ENCODE data around the gene ACOX1. TPM values are rescaled to one million over a fixed set of nuclear protein-coding genes. Genes with fewer than 3 reads are reported as not detected.

Gene ACOX1
- total RNA-seq, 8 experiments from 2014 or later, result 14.6 to 106 (median 32.4) TPM

DNA sequence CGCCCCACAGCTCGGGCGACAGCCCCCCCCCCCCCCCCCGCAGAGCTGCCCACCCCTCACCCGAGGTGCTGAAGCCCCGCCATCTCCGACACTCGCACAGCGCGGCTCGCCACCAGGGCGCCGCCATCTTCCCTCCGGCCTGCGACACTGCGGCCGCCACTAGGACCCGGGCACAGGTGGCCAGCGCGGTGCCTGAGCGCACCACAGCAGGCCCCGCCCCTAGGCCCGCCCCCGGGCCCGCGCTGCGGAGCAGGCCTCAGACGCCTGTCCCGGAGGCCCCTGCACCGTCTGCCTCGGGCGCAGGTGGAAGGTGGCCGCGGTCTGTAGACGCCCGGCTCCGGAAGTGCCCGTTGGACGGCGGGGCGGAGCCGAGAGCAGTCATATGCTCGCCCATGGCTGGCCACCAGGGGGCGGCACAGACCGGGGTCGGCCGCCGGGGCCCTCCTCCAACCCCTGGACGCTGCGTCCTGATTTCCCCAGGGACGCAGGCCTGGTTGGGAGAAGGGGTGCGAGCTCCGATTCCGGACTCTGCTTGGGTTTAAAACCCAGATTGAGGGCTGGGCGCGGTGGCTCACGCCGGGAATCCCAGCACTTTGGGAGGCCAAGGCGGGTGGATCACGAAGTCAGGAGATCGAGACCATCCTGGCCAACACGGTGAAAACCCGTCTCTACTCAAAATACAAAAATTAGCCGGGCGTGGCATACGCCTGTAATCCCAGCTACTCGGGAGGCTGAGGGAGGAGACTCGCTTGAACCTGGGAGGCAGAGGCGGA, 74.0 kb downstream of the ACOX1 start, which contains the start of gene MRPL38:
Gene MRPL38, minus strand, starts transcription at position 136 of the 773 bp plus-strand sequence. Its CDS starts 9 bp downstream, at position 127.
- ATAC-seq (replicated peaks in 6 of 8), result peak; percentile 88 to 97 (median 97)
- Histone ChIP-seq H3K27ac (peak within 1 kb of the TSS; percentile 54 to 76), H3K4me1 (replicated peaks in 1 of 2) (peaks cover 9 to 11% of the 10 kb centered on the region in 2 donors), H3K4me3 (peak within 1 kb of the TSS; percentile 58 to 93 (median 69))
- in situ Hi-C loops (cut with MboI; ENCODE audit: low pct_unique_long_range_greater_than_20kb in 2 of 9, low sequenced_read_pairs in 9 of 9, unreplicated experiment in 9 of 9), result loop anchor here in 1 of 9 experiments (25.0 kb wide), 1 partner anchor 382 kb away; no protein-coding TSS in a partner anchor
- 0 to 55% (median 30%) methylated on average over 2 to 16 of the region's 69 CpGs; no CpG with 5 or more reads in 5 of the 10 experiments for WGBS, 10 experiments

DNA sequence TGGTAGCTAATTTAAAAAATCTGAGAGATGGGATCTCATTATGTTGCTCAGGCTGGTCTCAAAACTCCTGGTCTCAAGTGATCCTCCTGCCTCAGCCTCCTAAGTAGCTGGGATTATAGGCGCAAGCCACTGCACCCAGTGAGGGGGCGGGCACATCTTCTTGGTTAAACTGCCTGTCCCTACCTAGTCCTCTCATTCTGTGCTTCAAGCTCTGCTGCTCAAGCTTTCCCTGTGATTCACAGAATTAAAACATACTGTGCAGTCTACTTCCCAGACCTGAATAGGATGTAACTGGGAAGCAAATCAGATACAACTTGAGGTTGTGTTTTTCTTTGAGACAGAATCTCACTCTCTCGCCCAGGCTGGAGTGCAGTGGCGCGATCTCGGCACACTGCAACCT, 76.6 kb downstream of the ACOX1 start:
- Histone ChIP-seq H3K4me1 (replicated peaks in 1 of 2) (peaks cover 10 to 13% of the 10 kb centered on the region in 2 donors), H3K27ac (no peak overlapping the region), H3K4me3 (no peak overlapping the region)
- WGBS, 10 experiments, result 89 to 100% (median 100%) methylated on average over 2 to 5 of the region's 6 CpGs; no CpG with 5 or more reads in 5 of the 10 experiments
- no peak for ATAC-seq (replicated peaks in 6 of 8)
- in situ Hi-C loops (cut with MboI; ENCODE audit: low pct_unique_long_range_greater_than_20kb in 2 of 9, low sequenced_read_pairs in 9 of 9, unreplicated experiment in 9 of 9), result loop anchor here in 1 of 9 experiments (25.0 kb wide), 1 partner anchor 385 kb away; no protein-coding TSS in a partner anchor

DNA sequence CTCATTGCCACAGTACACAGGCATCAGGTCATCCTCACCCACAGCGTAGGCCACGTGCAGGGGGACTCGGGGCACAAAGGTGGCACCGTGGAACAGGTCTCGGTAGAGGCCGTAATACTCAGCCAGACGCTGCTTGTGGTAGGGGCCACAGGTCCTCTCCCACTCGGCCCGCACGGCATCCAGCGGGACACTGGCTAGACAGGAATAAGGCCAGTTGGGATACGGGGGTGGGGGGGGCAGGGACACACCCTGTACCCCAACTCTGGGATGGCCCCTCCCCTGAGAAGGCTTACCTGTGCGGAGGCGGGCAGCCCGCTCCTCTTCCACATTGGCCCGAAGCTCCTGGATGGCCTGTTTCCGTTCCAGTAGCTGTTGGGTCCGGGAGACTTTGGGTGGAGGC, 77.2 kb downstream of the ACOX1 start:
- ATAC-seq (replicated peaks in 6 of 8), result no peak
- in situ Hi-C loops (cut with MboI; ENCODE audit: low pct_unique_long_range_greater_than_20kb in 2 of 9, low sequenced_read_pairs in 9 of 9, unreplicated experiment in 9 of 9), result loop anchor here in 1 of 9 experiments (25.0 kb wide), 1 partner anchor 386 kb away; no protein-coding TSS in a partner anchor
- peaks cover 15 to 17% of the 10 kb centered on the region in 2 donors for H3K4me1 ChIP-seq (replicated peaks in 1 of 2)
- WGBS, 10 experiments, result 83 to 100% (median 90%) methylated on average over 1 to 4 of the region's 18 CpGs; no CpG with 5 or more reads in 6 of the 10 experiments
- no peak overlapping the region for H3K4me3 ChIP-seq
- no peak overlapping the region for H3K27ac ChIP-seq

GRCh38 chr17:75900691-75901533, 78.1 kb downstream of the ACOX1 start:
- 80 to 100% (median 100%) methylated on average over 1 to 4 of the region's 13 CpGs; no CpG with 5 or more reads in 3 of the 10 experiments for WGBS, 10 experiments
- in situ Hi-C loops (cut with MboI; ENCODE audit: low pct_unique_long_range_greater_than_20kb in 2 of 9, low sequenced_read_pairs in 9 of 9, unreplicated experiment in 9 of 9), result loop anchor here in 1 of 9 experiments (25.0 kb wide), 1 partner anchor 386 kb away; no protein-coding TSS in a partner anchor

GRCh38 chr17:75899767-75900468, 79.0 kb downstream of the ACOX1 start:
- peaks cover 21 to 25% of the 10 kb centered on the region in 2 donors for H3K4me1 ChIP-seq (replicated peaks in 1 of 2)
- H3K27ac ChIP-seq, result no peak overlapping the region
- H3K4me3 ChIP-seq, result no peak overlapping the region
- 80 to 100% (median 90%) methylated on average over 1 to 12 of the region's 23 CpGs; no CpG with 5 or more reads in 1 of the 10 experiments for WGBS, 10 experiments
- ATAC-seq (replicated peaks in 6 of 8), result no peak
- in situ Hi-C loops (cut with MboI; ENCODE audit: low pct_unique_long_range_greater_than_20kb in 2 of 9, low sequenced_read_pairs in 9 of 9, unreplicated experiment in 9 of 9), result loop anchor here in 1 of 9 experiments (25.0 kb wide), 1 partner anchor 387 kb away; no protein-coding TSS in a partner anchor

More at GRCh38 chr17:75900691-75901533, 78.1 kb downstream of the ACOX1 start:
- Histone ChIP-seq H3K4me1 (replicated peaks in 1 of 2) (peaks cover 16 to 18% of the 10 kb centered on the region in 2 donors), H3K27ac (no peak overlapping the region), H3K4me3 (no peak overlapping the region)
- no peak for ATAC-seq (replicated peaks in 6 of 8)

DNA sequence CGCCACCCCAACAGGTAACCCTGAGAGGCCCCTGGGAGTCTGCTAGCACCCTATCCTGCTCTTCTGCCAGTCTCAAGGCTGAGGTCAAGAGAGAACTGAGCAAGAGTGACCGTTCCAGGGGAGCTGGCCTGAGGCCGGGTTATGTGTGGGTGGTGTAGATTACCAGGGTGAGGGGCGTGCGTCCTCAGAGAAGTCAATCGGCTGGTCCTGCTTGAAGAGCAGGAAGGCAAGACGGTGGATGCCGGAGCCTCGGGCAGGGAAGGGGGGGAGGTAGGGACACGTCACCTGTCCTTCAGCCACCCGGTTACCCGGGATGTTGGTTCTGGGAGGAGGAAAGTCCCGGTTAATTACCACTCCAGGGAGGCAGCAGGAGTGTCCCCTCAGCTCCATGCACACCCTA, 79.6 kb downstream of the ACOX1 start:
- 100% methylated on average over 1 of the region's 13 CpGs; no CpG with 5 or more reads in 9 of the 10 experiments for WGBS, 10 experiments
- Histone ChIP-seq H3K4me3 (no peak overlapping the region), H3K4me1 (replicated peaks in 1 of 2) (peaks cover 24 to 30% of the 10 kb centered on the region in 2 donors), H3K27ac (no peak overlapping the region)
- ATAC-seq (replicated peaks in 6 of 8), result no peak
- in situ Hi-C loops (cut with MboI; ENCODE audit: low pct_unique_long_range_greater_than_20kb in 2 of 9, low sequenced_read_pairs in 9 of 9, unreplicated experiment in 9 of 9), result no loop called here

- Histone ChIP-seq H3K4me1 (replicated peaks in 1 of 2) (peaks cover 21 to 30% of the 10 kb centered on the region in 2 donors), H3K27ac (no peak overlapping the region), H3K4me3 (no peak overlapping the region)
- no peak for ATAC-seq (replicated peaks in 6 of 8)
- 90% methylated on average over 2 of the region's 16 CpGs; no CpG with 5 or more reads in 9 of the 10 experiments for WGBS, 10 experiments
- in situ Hi-C loops (cut with MboI; ENCODE audit: low pct_unique_long_range_greater_than_20kb in 2 of 9, low sequenced_read_pairs in 9 of 9, unreplicated experiment in 9 of 9), result no loop called here
Measured at GRCh38 chr17:75898791-75899190, 80.2 kb downstream of the ACOX1 start.

- in situ Hi-C loops (cut with MboI; ENCODE audit: low pct_unique_long_range_greater_than_20kb in 2 of 9, low sequenced_read_pairs in 9 of 9, unreplicated experiment in 9 of 9), result no loop called here
Measured at GRCh38 chr17:75898065-75898464, 80.9 kb downstream of the ACOX1 start.

DNA sequence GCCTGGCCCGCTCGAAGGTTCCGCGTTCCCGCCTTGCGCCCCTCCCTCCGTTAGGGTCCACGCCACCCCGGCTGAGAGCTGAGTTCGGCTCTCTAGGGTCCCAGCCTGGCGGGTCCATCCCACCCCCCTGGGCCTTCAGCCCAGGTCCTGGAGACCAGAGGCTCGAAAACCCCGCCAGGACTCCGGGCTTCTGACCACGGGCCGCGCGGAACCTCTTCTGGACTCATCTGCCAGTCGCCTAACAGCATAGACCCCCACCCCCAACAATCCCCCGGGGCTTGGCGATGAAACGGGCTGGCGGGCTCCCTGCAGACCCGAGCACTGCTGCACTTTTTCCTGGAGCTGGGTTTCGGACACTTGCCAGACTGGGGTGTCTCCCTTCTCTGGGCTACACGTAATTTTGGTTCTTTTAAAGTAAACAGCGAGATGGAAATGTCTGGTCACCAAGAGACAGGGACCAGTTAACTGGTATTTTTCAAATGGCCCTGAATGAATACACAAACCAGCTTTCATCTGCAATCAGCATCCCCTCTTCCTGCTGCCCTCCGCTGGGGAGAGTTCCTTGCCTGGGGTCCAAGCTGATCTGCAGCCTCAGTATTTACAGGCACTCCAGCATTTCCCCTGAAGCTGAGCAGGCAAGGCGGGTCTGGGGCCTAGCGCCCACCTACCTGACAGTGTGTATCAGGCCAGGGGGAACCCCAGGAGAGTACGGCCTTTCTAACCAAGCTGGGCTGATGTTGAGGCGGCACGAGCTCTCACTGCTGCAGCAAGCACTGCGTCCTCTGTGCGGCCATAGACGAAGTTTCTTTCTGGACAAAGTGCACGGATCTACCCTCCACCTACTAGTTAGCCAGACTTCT, 81.6 kb downstream of the ACOX1 start:
- 60 to 90% (median 80%) methylated on average over 1 to 16 of the region's 37 CpGs; no CpG with 5 or more reads in 2 of the 10 experiments for WGBS, 10 experiments
- H3K27ac ChIP-seq, result peak overlapping the region; percentile 90 to 95
- H3K4me3 ChIP-seq, result peak overlapping the region; percentile 43 to 86 (median 58)
- peaks cover 18 to 23% of the 10 kb centered on the region in 2 donors for H3K4me1 ChIP-seq (replicated peaks in 1 of 2)
- ATAC-seq (replicated peaks in 6 of 8), result no peak
- in situ Hi-C loops (cut with MboI; ENCODE audit: low pct_unique_long_range_greater_than_20kb in 2 of 9, low sequenced_read_pairs in 9 of 9, unreplicated experiment in 9 of 9), result no loop called here

More at GRCh38 chr17:75898065-75898464, 80.9 kb downstream of the ACOX1 start:
- H3K27ac ChIP-seq, result no peak overlapping the region
- peaks cover 18 to 23% of the 10 kb centered on the region in 2 donors for H3K4me1 ChIP-seq (replicated peaks in 1 of 2)
- no peak for ATAC-seq (replicated peaks in 6 of 8)
- 80 to 93% (median 91%) methylated on average over 2 to 4 of the region's 8 CpGs; no CpG with 5 or more reads in 5 of the 10 experiments for WGBS, 10 experiments
- no peak overlapping the region for H3K4me3 ChIP-seq

DNA sequence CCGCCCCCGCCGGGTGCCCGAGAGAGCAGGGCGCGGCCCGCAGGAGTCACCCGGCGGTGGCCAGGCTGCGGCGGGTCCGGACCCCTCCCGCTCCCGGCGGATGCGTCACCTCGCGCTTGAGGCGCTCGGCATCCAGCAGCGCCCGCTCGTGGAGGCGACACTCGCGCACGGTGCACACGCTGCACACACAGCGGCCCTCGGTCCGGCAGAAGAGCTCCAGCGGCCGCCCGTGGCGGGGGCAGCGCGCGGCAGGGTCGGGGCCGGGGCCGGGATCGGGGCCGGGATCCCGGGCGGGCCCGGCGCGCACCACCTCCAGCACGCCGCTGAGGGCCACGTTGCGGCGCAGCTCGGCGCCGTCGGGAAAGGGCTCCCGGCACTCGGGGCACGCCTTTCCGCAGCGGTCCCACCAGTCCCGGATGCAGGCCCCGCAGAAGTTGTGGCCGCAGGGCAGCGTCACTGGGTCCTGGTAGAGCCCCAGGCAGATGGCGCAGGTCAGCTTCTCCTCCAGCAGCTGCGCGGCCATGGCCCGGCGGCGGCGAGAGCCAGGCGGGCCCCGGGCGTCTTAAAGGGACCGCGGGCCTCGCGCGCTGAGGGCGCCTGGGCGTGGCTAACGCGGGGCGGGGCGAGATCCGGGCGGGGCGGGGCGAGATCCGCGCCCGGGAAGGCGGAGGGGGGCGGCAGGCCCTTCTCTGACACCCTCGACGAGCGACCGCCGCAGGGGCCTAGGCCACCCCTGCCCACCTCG, 82.4 kb downstream of the ACOX1 start, which contains the start of gene TRIM65:
Gene TRIM65, minus strand, starts transcription at position 537 of the 745 bp plus-strand sequence. Its CDS starts 14 bp downstream, at position 523.
- WGBS, 10 experiments, result no CpG with 5 or more reads among the region's 102 CpGs
- peak; percentile 78 to 88 (median 82) for ATAC-seq (replicated peaks in 6 of 8)
- in situ Hi-C loops (cut with MboI; ENCODE audit: low pct_unique_long_range_greater_than_20kb in 2 of 9, low sequenced_read_pairs in 9 of 9, unreplicated experiment in 9 of 9), result no loop called here
- Histone ChIP-seq H3K4me3 (peak within 1 kb of the TSS; percentile 43 to 86 (median 58)), H3K4me1 (replicated peaks in 1 of 2) (peaks cover 18 to 23% of the 10 kb centered on the region in 2 donors), H3K27ac (peak within 1 kb of the TSS; percentile 90 to 95)

Data from motor neuron (in vitro differentiated cells).